T-helper 1 cell (primary cell): ENCODE data around the gene FBXO10.
"Not testable (repeated sequence)": the region's sequence is repeated elsewhere in the genome, so short reads cannot be mapped to it uniquely, and the experiment has no call there.

Experiments
- DNase-seq, 5 donors: peaks; one replicate each; pipeline ENCODE4 v3.0.0-alpha.2; 2012 to 2020
- total RNA-seq, 4 donors: gene quantifications; one replicate each; lab custom pipeline; 2026; lab: John Stamatoyannopoulos, UW

FBXO10 gene, protein sequence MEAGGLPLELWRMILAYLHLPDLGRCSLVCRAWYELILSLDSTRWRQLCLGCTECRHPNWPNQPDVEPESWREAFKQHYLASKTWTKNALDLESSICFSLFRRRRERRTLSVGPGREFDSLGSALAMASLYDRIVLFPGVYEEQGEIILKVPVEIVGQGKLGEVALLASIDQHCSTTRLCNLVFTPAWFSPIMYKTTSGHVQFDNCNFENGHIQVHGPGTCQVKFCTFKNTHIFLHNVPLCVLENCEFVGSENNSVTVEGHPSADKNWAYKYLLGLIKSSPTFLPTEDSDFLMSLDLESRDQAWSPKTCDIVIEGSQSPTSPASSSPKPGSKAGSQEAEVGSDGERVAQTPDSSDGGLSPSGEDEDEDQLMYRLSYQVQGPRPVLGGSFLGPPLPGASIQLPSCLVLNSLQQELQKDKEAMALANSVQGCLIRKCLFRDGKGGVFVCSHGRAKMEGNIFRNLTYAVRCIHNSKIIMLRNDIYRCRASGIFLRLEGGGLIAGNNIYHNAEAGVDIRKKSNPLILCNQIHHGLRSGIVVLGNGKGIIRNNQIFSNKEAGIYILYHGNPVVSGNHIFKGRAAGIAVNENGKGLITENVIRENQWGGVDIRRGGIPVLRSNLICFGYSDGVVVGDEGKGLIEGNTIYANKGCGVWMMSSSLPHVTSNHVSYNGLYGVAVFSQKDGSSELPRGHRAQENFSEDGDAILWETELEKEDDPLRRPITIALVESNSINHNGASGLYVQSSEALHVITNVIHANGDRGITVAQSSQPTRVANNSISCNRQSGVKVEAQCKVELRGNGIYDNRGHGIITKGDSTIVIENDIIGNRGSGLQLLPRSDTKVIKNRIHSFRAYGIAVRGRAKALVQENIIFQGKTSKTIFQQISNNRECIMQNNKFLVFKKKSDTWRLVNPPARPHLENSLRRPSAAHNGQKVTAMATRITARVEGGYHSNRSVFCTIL
- total RNA-seq = 1.2 to 1.9 (median 1.5) reads per million in 4 donors

DNA sequence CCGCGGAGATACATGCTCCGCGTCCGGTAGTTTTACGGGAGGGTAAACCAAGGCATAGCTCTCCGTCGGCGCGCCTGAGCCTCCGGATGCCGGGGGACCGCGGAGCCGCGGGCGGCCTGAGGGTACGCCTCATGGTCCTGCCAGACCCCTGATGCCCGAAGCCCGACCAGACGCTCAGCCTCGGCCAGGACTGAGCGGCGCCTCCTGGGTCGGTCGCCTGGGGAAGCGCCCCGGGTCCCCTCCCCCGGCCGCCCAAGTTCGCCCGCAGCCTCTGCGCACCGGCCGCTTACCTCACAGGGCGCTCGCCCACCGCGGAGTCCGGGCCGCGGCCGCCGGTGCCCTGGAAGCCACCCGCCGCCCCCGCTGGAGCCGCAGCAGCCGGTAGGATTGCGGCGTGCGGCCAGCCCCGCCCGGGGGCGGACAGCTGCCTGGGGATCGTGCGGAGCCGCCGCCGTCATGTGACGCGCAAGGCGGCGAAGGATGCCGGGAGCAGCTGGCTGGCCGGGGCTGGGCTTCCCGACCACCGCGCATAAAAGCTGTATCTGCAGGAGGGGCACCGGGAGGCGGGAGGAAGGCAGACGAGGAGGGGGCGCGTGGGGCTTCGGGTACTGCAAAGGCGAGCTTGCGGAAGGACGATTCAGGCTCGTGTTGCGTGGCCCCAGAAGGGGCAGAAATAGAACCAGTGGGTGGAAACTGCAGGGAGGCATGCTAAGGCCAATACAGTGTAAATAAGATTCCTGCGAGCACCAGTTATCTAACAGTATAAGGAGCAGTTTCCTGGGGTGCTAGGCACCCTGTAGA, at the start of gene FBXO10:
Gene FBXO10, minus strand, starts transcription at position 460 of the 801 bp plus-strand sequence. CDS start 34,612 bp downstream, outside the sequence.
- DNase-seq = peak; percentile 9 to 52 (median 26)

DNA sequence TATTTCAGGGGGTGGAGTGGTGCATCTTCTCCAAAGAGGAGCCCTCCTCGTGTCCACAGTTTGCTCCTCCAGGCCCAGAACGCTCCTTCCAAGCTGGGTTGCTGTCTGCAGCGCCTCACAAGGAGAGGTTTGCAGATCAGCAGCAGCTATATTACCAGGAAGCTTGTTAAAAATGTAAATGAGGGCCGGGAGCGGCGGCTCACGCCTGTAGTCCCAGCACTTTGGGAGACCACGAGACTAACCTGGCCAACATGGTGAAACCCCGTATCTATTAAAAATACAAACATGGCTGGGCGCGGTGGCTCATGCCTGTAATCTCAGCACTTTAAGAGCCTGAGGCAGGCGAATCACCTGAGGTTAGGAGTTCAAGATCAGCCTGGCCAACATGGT, 49.6 kb upstream of the FBXO10 start:
- DNase-seq = no peak

DNA sequence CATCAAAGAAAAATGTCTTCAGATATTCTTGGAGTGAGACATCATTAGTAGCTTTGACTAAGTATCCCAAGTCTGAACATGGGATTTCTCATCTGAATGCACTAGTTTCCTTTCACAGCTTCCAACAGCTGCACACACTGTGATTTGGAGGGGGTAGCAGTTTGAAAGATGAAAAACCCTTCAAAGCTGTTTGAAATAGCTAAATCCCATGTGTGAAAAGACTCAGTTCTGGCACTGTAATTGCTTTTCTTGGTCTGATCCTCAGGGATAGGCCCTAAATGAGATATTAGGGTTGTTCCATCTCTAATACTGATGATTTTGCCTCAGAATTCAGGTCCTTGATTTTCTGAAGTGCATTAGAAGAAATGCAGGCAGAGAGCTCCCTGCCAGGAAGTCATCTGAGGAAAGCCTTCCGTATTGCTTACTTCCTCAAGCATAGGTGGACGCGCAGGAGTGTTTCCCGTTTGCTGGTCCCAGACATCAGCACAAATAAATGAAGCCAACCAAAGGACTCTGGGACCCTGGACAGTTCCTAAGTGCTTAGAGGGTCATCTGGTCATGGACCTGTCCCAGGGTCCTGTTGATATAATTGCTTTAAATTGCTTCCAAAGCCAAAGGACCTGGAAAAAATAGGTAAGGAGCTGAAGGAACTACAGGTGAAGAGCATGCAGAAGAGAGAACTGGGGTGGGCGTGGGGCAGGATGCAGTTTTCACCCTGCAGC, 49.0 kb upstream of the FBXO10 start:
- DNase-seq = no peak

DNA sequence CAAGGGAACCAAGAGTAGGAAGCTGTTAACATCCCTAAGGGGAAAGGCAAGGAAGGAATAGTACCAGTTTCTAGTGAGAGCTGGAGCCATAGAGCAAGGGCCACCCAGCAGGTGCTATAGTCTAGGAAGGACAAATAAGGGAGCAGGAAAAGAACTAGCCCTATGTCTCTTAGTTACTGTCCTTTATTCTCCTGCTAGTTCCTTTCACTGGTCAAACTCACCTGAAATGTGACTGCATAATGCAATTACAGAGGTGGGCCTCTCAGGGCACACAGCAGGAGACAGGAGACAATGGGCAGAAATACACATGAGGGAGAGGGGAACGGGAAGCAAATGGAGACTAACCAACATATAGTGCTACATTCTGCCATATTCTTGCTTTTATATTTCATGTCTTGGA, 47.9 kb upstream of the FBXO10 start:
- no peak for DNase-seq

DNA sequence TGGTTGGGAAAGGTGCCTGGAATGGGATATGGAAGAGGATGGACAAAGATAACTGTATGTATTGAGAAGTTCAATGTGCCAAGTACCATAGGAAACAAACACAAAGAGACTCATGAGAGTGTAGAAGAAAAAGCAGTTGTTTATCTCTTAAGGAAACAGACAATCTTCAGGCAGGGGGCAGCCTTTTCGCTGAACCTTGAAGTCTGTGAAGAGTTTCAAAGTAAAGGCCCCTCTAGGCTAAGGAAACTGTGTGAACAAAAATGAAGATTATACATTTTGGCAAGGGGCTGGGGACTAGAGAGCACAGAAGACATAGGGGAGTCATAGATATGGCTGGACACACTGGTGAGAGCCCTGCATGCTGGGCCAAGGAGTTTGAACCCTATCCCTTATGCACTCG, 47.1 kb upstream of the FBXO10 start:
- DNase-seq = no peak

DNA sequence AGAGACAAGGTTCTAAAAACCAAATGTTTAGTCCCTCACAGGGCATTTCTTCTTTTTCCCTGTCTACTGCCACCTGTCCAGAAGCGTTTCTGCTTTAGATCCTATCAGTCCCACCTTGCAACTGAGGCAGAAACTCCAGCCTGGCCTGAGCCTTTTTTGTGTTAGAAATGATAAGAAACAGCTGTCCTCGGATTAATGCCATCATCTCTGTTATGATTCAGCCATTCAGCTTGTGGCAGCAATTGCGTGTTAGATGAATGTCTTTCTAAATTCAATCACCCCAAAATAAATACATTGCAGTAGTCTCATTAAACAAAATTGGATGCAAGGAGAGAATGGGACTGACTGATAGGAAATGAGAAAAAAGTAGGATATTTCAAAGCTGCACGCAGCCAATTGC, 46.3 kb upstream of the FBXO10 start:
- DNase-seq = no peak

DNA sequence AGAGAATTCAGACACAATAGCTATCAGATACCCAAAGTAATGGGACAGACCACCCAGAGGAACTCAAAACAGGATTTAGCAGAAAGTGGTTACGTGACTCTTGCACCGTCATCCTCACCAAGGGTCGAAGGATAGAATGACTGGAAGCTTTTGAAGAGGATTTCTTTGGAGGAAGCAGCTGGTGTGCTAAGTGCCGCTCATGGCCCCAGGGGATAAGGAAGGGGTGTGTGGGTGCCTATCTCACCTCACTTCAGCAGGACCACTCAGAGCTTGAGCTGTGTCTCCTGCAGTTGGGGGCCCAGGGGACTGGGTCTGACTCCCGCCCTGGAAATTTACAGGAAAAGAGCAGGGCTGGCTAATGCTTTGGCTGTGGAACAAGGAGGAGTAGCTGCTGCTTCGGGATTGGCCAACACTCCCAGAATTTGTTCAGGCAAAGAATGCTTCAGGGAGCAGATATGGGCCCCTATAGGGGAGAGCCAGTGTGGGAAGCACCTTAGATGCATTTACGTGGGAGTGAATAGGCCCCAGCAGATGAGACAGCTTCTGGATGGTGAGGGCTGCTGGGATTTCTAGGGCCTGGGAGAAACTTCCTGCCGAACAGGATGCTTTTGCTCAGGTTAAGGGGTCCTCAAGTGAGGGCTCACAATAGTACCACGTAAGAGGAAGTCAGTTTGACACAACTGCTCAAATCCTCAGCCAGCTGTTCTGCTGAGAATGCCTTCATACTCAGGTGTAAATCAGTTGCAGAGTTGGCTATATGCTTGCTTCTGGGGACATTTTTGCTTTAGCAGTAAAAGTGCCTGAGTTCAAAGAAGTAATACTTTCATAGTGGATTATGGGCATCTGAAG, 45.3 kb upstream of the FBXO10 start:
- DNase-seq = no peak

DNA sequence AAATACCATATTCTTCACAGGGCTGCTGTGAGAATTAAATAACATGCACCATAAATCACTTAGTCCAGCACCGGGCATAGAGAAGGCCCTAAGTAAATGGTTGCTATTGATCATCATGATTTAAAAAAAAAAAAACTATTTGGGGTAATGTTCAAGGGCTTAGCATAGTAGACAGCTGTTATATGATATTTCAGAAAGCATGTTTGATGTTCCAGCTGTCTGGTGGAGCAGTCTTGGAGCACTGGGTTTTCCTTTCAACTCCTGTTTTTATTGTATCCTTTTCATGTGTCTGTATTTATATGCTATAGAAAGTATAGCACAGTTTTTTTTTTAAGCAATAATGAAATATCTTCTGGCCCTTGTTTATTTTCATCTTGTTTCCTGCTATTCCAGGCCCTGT, 44.2 kb upstream of the FBXO10 start:
- no peak for DNase-seq

DNA sequence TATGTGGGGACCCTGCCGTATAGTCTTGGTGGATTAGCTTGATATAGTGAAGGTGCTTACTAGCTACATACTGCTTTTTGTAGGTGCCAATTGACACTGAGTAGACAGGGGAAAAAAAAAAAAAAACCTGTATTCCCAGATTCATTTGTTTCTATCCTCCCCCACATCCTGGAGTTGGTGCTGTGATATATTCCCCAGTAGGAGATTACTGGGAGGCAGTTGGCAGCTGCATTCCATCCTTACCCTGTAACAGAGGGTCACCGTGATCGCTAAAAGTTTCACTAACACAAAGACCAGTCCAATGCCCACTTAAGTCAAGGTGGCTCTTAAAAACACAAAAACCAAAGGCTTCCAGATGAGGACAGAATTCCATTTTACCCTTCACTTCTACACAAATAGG, 43.6 kb upstream of the FBXO10 start:
- DNase-seq = no peak

DNA sequence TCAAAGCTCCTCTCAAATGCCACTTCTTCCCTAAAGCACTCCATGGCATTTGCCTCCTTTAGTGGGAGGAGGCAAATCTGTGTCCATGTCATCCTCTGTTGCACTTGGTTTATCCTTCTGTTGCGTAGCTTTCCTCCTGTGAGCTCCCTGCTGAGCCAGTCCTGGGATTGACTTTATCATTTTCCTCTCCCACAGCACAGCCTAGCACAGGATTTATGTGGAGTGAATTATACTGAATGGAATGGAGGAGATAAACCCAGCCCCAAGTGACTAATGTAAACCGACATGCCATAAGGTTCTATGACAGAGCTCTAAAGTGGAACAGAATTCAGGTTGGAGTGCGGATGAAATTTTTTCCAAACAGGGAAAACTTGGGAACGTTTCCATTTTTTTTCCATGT, 42.6 kb upstream of the FBXO10 start:
- DNase-seq = no peak

DNA sequence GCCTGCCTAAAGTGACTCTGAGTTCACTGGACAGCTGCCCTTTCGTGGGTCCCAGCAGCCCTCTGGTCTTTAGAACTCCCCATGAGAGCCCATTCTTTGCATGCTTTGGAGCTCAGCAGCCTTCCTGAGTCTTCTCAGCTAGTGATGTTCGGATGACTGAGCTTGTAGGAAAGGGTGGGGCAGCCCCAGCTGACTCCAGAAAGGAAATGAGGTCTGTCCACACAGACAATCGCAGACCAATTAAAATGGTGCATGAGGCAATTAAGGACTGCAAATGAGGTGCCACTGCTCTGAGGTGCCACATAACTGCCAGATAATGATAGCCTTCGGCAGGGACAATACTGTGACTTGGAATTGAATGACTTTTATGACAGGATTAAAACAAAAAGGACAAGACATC, 41.7 kb upstream of the FBXO10 start:
- DNase-seq = no peak

DNA sequence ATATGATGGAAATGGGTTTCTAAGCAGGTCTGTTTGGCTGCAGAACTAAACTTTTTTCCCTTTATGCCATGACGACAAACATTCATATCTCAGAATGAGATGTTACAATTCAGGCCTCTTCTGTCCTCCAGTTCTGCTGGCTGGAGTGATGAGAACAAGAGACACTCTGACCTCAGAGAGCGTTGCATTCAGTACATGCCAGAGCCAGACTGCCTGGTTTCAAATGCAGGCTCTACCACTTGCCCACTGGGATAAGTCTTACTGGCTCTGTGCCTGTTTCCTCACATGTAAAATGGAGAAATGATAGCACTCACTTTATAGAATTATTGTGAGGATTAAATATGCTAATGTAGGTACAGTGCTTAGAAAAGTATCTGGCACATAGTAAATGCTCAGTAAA, 41.0 kb upstream of the FBXO10 start:
- DNase-seq = no peak

DNA sequence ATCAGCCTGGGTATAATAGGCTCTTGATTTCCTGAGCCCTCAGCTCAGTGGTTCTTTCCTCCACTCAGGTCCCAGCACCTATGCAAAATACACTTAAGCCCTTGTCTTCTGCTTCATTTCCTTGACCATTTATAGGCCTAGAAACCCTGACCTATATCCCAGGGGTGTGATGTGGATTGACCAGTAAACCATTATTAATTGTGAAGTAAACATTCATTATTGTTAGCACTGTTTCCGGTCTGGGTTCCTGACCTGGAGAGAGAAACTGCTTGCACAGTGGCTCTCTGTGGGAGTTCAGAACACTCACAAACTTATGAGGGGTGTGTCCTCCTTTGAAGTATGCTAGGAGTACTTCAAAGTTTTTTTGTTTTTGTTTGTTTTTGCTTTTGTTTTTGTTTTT, 35.8 kb upstream of the FBXO10 start:
- DNase-seq = no peak

DNA sequence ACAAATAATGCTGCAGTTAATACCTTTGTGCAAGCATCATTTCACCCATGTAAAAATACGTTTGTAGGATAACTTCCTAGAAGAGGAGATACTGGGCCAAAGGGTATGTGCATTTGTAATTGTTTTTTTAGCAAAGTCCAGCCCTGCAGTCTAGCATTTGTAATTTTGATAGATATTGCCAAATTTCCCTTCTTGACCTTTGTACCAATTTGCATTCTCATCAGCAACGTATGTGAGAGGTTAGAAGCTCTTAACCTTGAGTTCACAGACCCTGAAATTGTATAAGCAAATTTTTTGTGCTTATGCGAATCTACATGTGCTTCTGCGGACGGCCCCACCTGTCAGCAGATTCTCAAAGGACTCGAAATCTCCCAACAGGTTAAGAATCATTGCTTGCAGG, 34.8 kb upstream of the FBXO10 start:
- DNase-seq = no peak

DNA sequence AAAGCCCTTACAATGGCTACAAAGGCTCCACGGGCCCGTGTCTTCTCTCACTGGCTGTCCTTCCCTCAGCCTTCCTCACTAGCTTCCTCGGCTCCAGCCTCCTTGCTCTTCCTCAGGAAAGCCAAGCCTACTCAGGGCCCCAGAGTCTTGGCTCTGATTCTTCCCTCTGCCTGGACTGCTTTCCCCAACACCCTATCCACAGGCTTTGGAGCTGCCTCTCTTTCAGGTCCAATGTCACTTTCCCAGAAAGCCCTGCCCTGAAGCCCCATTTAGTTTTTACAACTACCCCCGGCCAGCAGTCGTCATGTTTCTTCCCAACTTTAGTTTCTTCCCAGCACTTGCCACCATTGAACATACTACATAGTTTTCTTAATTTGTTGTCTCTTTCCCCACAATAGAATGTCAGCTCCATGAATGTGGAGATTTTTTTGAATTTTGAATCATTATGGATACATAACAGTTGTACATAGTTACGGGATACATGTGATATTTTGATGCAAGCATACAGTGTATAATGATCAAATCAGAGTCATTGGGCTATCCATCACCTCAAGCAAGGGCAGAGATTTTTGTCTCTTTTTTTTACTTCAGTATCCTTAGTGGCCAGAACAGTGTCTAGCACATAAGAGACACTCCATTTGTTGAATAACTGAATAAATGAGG, 33.7 kb upstream of the FBXO10 start:
- DNase-seq = no peak

DNA sequence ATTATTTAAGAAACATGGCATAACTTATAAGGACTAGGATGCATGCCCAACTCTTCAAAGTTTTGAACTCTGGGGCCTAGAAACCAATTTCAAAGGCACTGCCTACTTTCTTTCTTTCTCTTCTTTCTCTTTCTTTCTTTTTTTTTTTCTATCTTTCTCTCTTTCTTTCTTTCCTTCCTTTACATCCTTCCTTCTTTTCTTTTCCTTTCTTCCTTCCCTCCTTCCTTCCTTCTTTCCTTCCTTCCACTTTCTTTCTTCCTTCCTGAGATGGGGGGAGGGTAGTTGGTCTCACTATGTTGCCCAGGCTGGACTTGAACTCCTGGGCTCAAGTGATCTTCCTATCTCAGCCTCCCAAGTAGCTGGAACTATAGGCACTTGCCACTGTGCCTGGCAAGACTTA, 32.1 kb upstream of the FBXO10 start:
- DNase-seq = no peak

DNA sequence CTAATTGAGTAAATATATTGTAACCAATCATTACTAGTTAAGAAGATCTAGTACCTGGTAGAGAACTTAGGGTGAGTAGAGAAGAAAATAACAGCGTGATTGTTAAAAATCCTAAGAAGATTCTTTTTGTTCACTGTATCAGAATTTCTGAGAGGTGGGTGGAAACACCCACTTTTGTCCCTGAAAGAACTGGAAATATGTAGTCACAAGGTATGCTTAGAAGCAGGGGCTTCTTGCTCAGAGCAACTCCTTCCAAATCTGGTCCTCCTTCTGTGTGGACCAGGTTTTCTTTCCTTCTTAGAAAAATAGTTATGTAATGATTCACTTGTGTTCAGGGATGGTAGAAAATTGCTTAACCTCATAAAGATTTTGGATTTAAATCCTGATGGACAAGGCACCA, 28.1 kb upstream of the FBXO10 start:
- no peak for DNase-seq

DNA sequence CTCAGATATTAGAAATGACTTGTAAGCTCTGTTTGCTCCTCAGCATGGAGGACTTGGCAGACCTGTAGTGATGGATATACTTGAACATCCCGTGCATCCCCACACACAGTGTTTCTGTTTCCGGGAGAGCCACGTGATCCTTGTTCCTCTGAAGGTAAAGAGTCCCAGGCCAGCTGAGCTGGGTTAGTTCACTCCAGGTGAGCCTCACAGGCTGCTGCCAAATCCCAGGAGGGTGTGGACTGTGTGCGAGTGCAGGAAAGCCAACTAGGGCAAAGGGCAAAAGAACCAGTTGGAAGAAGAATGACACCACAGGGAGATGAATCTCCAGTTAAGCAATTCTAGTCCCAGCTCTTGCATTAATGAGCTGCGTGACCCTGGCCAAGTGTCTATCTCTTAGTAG, 26.6 kb upstream of the FBXO10 start:
- no peak for DNase-seq

DNA sequence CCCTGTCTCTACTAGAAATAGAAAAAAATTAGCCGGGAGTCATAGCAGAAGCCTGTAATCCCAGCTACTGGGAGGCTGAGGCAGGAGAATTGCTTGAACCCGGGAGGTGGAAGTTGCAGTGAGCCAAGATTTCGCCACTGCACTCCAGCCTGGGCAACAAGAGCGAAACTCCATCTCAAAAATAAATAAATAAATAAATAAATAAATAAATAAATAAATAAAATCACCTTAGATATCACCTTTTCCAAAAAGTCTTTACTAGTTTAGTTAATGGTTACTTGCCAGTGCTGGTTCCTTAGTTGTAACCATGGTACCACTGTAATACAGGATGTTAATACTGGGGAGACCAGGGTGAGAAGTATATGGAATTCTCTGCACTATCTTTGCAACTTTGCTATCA, 25.9 kb upstream of the FBXO10 start:
- DNase-seq = not testable (repeated sequence)

DNA sequence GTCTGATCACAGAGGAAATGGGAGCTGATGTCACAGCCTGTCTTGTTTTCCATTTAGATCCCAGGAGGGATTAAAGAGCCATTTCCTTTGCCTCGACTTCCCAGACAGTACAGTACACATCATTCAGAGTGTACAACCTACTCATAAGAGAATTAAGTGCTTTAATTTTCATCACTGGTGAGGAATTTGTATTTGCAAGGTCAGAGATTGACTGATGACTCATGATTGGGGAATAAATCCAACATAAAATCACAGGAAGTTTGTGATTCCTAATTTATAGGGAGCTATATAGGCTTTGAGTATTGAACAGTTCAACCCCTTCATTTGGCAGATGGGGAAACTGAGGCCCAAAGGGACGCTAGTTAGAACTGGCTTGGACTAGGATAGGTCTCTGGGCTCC, 20.3 kb upstream of the FBXO10 start:
- DNase-seq = no peak
